Large intestine (tissue), 3 donors: Measurements from ENCODE around the gene SYT17. TPM values are rescaled to one million over a fixed set of nuclear protein-coding genes. Genes with fewer than 3 reads are reported as not detected.

Experiments used
- DNase-seq, 2 donors: peaks; one replicate each; pipeline versions ENCODE4 v3.0.0 to v3.0.0-alpha.2; 2013
- H3K27ac ChIP-seq: one replicate; pipeline ENCODE4 v1.5.1; 2013; ENCODE audit warnings: low read length
- H3K27me3 ChIP-seq: 2 replicates; pipeline ENCODE4 v1.6.1; 2013; ENCODE audit warnings: low read length; ENCODE audit not compliant: control insufficient read depth, insufficient read depth
- H3K36me3 ChIP-seq: 2 replicates; pipeline ENCODE4 v1.6.1; 2013; ENCODE audit warnings: low read length; ENCODE audit not compliant: control insufficient read depth, insufficient read depth
- H3K4me1 ChIP-seq: one replicate; pipeline ENCODE4 v1.6.1; 2013; ENCODE audit warnings: low read length; ENCODE audit not compliant: control insufficient read depth, insufficient read depth
- H3K4me3 ChIP-seq: one replicate; pipeline ENCODE4 v1.5.1; 2013; ENCODE audit warnings: low read length
- H3K9me3 ChIP-seq: one replicate; pipeline ENCODE4 v1.6.1; 2013; ENCODE audit warnings: mild to moderate bottlenecking, low read depth, low read length, moderate library complexity; ENCODE audit not compliant: control insufficient read depth
- WGBS: methylation state at CpG from one replicate; pipeline ENCODE4 v1.1.5; 2013; ENCODE audit warnings: low lambda C conversion rate; ENCODE audit not compliant: insufficient coverage; 5-methylcytosine and 5-hydroxymethylcytosine counted together
- polyA plus RNA-seq: library from polyadenylated mRNA; unstranded; fragments of 120-200 nt; gene quantifications from one replicate; pipeline ENCODE4 v1.2.1, GENCODE V29; 2013

The SYT17 gene
- polyA plus RNA-seq, 1 donor, result 8.2 TPM

DNA sequence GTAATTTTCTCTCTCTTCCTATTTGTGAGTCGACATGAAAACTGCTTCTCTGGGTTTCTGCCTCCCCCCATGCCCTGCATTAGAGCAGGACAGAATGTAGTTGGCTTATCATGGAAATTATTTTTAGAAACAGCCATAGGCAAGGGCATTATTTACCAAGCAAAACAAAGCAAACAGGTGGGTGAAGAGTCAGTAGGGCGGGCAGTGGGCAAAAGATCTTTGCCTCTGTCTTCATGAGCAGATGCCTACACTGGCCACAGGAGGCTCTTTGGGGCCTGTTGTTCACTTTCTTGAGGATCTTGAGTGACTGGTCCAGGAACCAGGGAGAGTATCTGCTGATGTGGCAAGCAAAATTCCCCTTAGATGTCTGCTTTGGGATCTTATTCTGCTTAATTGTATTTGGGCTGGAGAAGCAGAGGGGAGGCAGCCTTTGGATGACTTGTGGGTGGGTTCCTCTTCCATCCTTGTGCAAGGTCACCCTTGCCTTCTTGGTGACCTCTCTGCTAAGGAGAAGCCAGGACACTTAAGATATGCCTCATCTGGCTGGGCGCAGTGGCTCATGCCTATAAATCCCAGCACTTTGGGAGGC lies 75.0 kb downstream of the SYT17 start:
- no peak for DNase-seq
- H3K27ac ChIP-seq, result no peak overlapping the region

DNA sequence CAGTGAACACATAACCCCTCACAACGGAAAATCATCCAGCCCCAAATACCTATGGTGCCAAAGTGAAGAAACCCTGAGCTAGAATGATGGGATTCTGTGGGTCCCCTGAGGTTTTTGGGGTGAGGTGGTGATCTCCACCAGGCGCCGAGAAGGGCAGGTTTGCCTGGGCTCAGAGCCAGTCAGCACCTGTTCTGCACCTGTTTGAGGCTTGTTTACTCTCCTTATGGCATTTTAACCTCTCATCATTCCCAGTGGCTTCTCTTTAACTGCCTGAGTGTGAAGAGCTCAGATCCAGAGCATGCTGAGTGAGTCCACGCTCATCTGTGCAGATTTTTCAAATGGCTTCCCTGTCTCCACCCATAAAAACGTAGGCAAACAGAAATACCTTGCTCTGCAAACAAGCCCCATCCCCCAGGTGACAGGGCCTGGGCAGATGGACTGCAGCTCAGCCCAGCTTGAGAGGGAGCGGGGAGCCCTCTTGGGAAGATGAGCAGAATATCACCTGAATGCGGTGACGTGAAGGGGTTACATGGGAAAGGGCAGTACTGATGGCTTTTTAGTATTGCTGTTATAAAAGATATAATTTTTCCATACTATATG lies 77.4 kb downstream of the SYT17 start:
- Histone ChIP-seq H3K9me3 (peaks cover 7% of the 10 kb centered on the region), H3K4me3 (no peak overlapping the region), H3K27ac (no peak overlapping the region), H3K27me3 (no peaks in the 10 kb centered on the region), H3K36me3 (no peaks in the 10 kb centered on the region), H3K4me1 (no peaks in the 10 kb centered on the region)
- DNase-seq, result peak in 1 of 2 donors; percentile 38
- WGBS, result 100% methylated on average over 1 of the region's 8 CpGs

More for the DNA sequence above, 75.0 kb downstream of the SYT17 start:
- H3K36me3 ChIP-seq, result no peaks in the 10 kb centered on the region
- H3K4me3 ChIP-seq, result no peak overlapping the region
- no peaks in the 10 kb centered on the region for H3K27me3 ChIP-seq
- H3K4me1 ChIP-seq, result no peaks in the 10 kb centered on the region
- H3K9me3 ChIP-seq, result peaks cover 15% of the 10 kb centered on the region
- no CpG with 5 or more reads among the region's 3 CpGs for WGBS

DNA sequence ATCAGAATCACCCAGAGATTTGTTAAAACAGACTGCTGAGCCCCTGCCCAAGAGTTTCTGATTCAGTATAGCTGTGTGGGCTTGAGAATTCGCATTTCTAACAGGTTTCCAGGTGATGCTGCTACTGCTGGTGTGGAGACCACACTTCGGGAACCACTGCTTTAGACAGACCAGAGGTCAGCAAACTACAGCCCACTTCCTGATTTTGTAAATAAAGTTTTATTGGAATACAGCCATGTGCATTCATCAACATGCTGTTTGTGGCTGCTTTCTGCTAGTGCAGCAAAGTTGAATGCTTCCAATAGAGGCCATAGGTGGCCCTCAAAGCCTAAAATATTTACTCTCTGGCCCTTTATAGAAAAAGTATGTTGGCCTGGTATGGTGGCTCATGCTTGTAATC lies 84.9 kb downstream of the SYT17 start:
- WGBS, result no CpG with 5 or more reads among the region's 2 CpGs
- Histone ChIP-seq H3K27ac (no peak overlapping the region), H3K36me3 (no peaks in the 10 kb centered on the region), H3K9me3 (no peaks in the 10 kb centered on the region), H3K4me3 (no peak overlapping the region), H3K27me3 (no peaks in the 10 kb centered on the region), H3K4me1 (no peaks in the 10 kb centered on the region)
- no peak for DNase-seq

DNA sequence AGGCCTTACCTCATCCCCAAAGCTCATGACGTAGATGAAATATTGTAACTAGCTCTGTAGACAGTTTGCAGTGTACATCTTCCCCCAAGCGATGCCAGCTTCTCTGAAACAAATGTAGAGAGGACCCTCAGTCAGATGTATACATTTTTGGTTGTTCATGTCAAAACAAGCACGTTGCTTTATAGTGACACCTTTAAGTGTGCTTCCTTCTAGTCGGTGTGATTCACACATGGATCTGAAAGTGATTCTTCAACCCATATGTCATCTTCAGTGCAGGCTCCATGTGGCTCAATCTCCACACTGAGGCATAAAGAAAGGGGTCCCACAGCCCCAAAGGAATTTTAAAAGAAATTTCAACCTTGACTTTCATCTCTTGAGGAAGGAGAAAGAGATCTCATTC lies 86.6 kb downstream of the SYT17 start:
- H3K4me1 ChIP-seq, result no peaks in the 10 kb centered on the region
- H3K36me3 ChIP-seq, result no peaks in the 10 kb centered on the region
- no CpG with 5 or more reads among the region's 4 CpGs for WGBS
- DNase-seq, result no peak
- no peaks in the 10 kb centered on the region for H3K9me3 ChIP-seq
- no peak overlapping the region for H3K27ac ChIP-seq
- H3K4me3 ChIP-seq, result no peak overlapping the region
- no peaks in the 10 kb centered on the region for H3K27me3 ChIP-seq

DNA sequence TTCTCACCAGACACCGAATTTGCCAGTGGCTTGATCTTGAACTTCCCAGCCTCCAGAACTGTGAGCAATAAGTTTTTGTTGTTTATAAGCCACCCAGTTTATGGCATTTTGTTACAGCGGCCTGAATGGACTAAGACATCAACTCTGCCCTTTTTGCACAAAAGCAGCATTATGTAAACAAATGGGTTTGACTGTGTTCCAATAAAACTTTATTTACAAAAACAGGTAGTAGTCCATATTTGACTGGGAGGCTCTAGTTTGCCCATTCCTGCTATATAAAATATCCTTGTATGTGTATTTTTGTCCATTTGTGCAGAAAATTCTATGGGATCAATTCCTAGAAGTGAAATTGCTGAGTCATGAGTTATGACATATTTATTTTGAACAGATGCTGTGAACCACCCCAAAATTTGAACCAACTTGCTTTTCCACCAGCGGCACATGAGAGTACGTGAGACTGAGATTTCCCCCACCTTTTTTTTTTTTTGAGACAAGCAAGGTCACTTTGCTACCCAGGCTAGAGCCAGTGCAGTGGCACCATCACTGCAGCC lies 96.2 kb downstream of the SYT17 start:
- H3K4me3 ChIP-seq, result no peak overlapping the region
- H3K27me3 ChIP-seq, result no peaks in the 10 kb centered on the region
- H3K9me3 ChIP-seq, result no peaks in the 10 kb centered on the region
- H3K36me3 ChIP-seq, result no peaks in the 10 kb centered on the region
- H3K27ac ChIP-seq, result no peak overlapping the region
- DNase-seq, result no peak
- no peaks in the 10 kb centered on the region for H3K4me1 ChIP-seq
- WGBS, result 100% methylated on average over 1 of the region's 4 CpGs

DNA sequence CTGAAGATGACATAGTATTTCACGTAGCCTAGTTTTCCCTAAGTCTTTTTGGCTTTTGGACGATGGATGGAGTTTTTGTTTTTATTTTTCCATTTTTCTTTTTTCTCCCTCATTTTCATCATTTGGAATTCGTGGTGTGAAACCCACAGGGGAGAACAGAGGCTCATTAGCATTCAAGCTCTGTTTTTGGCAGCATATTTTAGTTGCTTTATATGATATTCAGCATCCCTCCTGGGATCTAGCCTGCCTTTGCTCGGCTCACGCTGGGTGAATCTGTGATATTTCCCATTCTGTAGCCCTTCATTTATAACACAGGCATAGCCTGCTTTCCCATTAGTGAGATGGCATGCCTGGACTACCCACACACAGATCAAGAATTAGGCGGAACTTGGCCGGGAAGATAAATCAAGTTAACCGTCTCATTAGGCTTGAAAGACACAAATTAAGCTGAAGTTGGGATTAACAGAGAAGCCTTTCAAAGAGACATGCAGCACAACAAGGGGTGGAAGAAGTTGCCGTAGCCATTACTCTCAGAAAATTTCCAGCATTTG lies 97.4 kb downstream of the SYT17 start:
- WGBS, result 100% methylated on average over 2 of the region's 9 CpGs
- Histone ChIP-seq H3K27ac (no peak overlapping the region), H3K9me3 (no peaks in the 10 kb centered on the region), H3K27me3 (no peaks in the 10 kb centered on the region), H3K4me3 (no peak overlapping the region), H3K36me3 (no peaks in the 10 kb centered on the region), H3K4me1 (no peaks in the 10 kb centered on the region)
- no peak for DNase-seq

DNA sequence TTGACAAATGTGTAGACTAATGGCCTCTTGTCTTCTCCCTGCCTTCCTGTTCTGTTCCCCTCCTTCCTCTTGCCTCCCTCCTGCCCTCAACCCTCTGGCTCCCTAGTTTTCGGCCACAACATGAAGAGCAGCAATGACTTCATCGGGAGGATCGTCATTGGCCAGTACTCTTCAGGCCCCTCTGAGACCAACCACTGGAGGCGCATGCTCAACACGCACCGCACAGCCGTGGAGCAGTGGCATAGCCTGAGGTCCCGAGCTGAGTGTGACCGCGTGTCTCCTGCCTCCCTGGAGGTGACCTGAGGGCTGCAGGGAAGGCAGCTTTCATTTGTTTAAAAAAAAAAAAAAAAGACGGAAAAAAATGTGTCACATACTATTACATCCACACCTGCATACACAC lies 98.7 kb downstream of the SYT17 start:
- Histone ChIP-seq H3K9me3 (no peaks in the 10 kb centered on the region), H3K27me3 (no peaks in the 10 kb centered on the region), H3K4me3 (no peak overlapping the region), H3K4me1 (no peaks in the 10 kb centered on the region), H3K36me3 (no peaks in the 10 kb centered on the region), H3K27ac (no peak overlapping the region)
- no CpG with 5 or more reads among the region's 11 CpGs for WGBS
- DNase-seq, result no peak

DNA sequence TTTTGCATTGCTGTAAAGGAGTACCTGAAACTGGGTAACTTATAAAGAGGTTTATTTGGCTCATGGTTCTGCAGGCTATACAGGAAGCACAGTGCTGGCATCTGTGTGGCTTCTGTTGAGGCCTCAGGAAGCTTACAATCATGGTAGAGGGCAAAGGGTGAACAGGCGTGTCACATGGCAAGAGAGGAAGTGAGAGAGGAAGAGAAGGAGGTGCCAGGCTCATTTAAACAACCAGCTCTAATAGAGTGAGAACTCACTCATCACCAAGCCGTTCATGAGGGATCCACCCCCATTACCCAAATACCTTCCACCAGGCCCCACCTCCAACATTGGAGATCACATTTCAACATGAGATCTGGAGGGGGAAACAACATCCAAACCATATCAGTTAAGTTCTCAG lies 101.1 kb downstream of the SYT17 start:
- no peak for DNase-seq
- Histone ChIP-seq H3K4me3 (no peak overlapping the region), H3K36me3 (no peaks in the 10 kb centered on the region), H3K27me3 (no peaks in the 10 kb centered on the region), H3K27ac (no peak overlapping the region), H3K4me1 (no peaks in the 10 kb centered on the region), H3K9me3 (no peaks in the 10 kb centered on the region)
- no CpG with 5 or more reads among the region's 2 CpGs for WGBS

DNA sequence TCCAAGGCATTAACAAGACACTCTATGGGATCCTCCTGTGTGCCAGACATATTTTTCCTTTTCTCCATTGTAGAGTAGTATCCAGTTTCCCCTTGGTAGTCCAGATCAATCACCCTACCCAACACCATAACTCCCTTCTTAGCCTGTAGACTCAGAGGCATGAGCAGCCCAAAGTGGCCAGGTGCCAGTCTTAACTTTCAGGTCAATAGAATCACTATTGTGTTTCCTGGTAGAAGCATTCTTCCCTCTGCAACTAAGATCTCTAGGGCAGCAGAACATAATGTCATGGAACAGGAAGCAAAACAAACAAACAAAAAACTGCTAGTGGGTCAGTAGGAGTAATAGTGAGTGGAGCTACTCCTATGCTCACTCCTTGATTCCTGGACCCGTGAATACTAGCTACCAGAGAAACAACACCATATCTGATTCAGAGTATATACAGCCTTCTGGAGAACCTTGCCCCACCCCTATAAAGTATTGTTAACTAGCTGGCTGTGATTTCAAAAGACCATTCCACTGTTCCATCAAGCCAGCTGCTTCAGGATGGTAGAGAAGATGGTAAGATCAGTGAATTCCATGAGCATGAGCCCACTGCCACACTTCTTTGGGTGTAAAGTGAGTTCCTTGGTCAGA lies 106.2 kb downstream of the SYT17 start:
- Histone ChIP-seq H3K9me3 (no peaks in the 10 kb centered on the region), H3K27ac (no peak overlapping the region), H3K27me3 (no peaks in the 10 kb centered on the region), H3K4me1 (no peaks in the 10 kb centered on the region), H3K4me3 (no peak overlapping the region), H3K36me3 (no peaks in the 10 kb centered on the region)
- DNase-seq, result no peak
- no CpG with 5 or more reads among the region's 1 CpG for WGBS

DNA sequence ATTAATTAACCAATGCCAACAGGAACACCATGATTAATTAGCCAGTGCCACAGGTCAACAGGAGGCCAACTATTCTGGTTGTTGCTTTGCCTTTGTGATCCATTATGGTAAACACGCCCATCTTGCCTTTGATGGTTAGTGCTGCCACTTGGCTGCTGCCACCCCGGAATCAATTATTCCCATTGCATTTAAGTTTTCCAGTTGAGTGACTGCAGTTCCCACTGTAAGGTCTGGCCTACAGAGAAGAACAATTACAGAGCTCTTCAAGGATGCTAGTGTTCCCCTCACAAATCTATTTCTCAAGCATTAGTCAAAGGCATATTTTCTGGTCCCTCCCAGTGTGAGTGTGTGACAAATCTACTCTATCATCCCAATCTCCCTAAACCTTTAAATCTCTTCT lies 110.4 kb downstream of the SYT17 start:
- Histone ChIP-seq H3K9me3 (no peaks in the 10 kb centered on the region), H3K36me3 (no peaks in the 10 kb centered on the region), H3K27ac (no peak overlapping the region), H3K27me3 (no peaks in the 10 kb centered on the region), H3K4me1 (no peaks in the 10 kb centered on the region), H3K4me3 (no peak overlapping the region)
- DNase-seq, result no peak
- no CpG with 5 or more reads among the region's 2 CpGs for WGBS
